Measurements from ENCODE around the gene PPM1L. TPM values are rescaled to one million over a fixed set of nuclear protein-coding genes. Genes with fewer than 3 reads are reported as not detected.

The PPM1L gene
- total RNA-seq, 1 donor from 2014 or later, result 30.1 TPM

GRCh38 chr3:160720123-160720746 lies 35.8 kb upstream of the PPM1L start:
- peak; percentile 38 for TF ChIP-seq CTCF (IDR thresholded peaks at IDR 0.05; ENCODE audit: unreplicated experiment)
- Mint-ChIP-seq H3K4me3 (ENCODE audit: low read depth) (no peak overlapping the region), H3K27ac (no peak overlapping the region), H3K27me3 (no peaks in the 10 kb centered on the region), H3K4me1 (ENCODE audit: low read depth) (no peaks in the 10 kb centered on the region), H3K9me3 (ENCODE audit: low read depth) (peaks cover 14% of the 10 kb centered on the region), H3K36me3 (ENCODE audit: insufficient read depth) (no peaks in the 10 kb centered on the region)
- no peak for DNase-seq (ENCODE audit: low spot score, unreplicated experiment)

- DNase-seq (ENCODE audit: low spot score, unreplicated experiment), result no peak
- Mint-ChIP-seq H3K27me3 (no peaks in the 10 kb centered on the region), H3K27ac (no peak overlapping the region), H3K4me1 (ENCODE audit: low read depth) (no peaks in the 10 kb centered on the region), H3K9me3 (ENCODE audit: low read depth) (peaks cover 14% of the 10 kb centered on the region), H3K36me3 (ENCODE audit: insufficient read depth) (no peaks in the 10 kb centered on the region), H3K4me3 (ENCODE audit: low read depth) (no peak overlapping the region)
- TF ChIP-seq CTCF (IDR thresholded peaks at IDR 0.05; ENCODE audit: unreplicated experiment), result no peak
Measured at GRCh38 chr3:160722331-160722730, 33.7 kb upstream of the PPM1L start.

- Mint-ChIP-seq H3K36me3 (ENCODE audit: insufficient read depth) (no peaks in the 10 kb centered on the region), H3K4me1 (ENCODE audit: low read depth) (no peaks in the 10 kb centered on the region), H3K4me3 (ENCODE audit: low read depth) (no peak overlapping the region), H3K9me3 (ENCODE audit: low read depth) (peaks cover 14% of the 10 kb centered on the region), H3K27ac (no peak overlapping the region), H3K27me3 (peaks cover 6% of the 10 kb centered on the region)
- DNase-seq (ENCODE audit: low spot score, unreplicated experiment), result no peak
- TF ChIP-seq CTCF (IDR thresholded peaks at IDR 0.05; ENCODE audit: unreplicated experiment), result no peak
Measured at GRCh38 chr3:160725338-160725737, 30.7 kb upstream of the PPM1L start.

- H3K27me3 Mint-ChIP-seq, result peaks cover 3% of the 10 kb centered on the region
- no peak overlapping the region for H3K4me3 Mint-ChIP-seq (ENCODE audit: low read depth)
- no peak overlapping the region for H3K27ac Mint-ChIP-seq
- no peak for DNase-seq (ENCODE audit: low spot score, unreplicated experiment)
- no peaks in the 10 kb centered on the region for H3K9me3 Mint-ChIP-seq (ENCODE audit: low read depth)
- H3K4me1 Mint-ChIP-seq (ENCODE audit: low read depth), result no peaks in the 10 kb centered on the region
- no peaks in the 10 kb centered on the region for H3K36me3 Mint-ChIP-seq (ENCODE audit: insufficient read depth)
- no peak for TF ChIP-seq CTCF (IDR thresholded peaks at IDR 0.05; ENCODE audit: unreplicated experiment)
Measured at GRCh38 chr3:160735826-160736225, 20.2 kb upstream of the PPM1L start.

- no peaks in the 10 kb centered on the region for H3K36me3 Mint-ChIP-seq (ENCODE audit: insufficient read depth)
- no peaks in the 10 kb centered on the region for H3K4me1 Mint-ChIP-seq (ENCODE audit: low read depth)
- no peak overlapping the region for H3K4me3 Mint-ChIP-seq (ENCODE audit: low read depth)
- H3K27ac Mint-ChIP-seq, result no peak overlapping the region
- H3K27me3 Mint-ChIP-seq, result peaks cover 5% of the 10 kb centered on the region
- H3K9me3 Mint-ChIP-seq (ENCODE audit: low read depth), result no peaks in the 10 kb centered on the region
- DNase-seq (ENCODE audit: low spot score, unreplicated experiment), result no peak
- no peak for TF ChIP-seq CTCF (IDR thresholded peaks at IDR 0.05; ENCODE audit: unreplicated experiment)
Measured at GRCh38 chr3:160738048-160738447, 18.0 kb upstream of the PPM1L start.
